T-helper 9 cell (primary cell): ENCODE results near the gene RFNG.
A peak's percentile ranks its signal among the peaks of the same experiment; 100 is the strongest.
"Not testable (repeated sequence)": the region's sequence is repeated elsewhere in the genome, so short reads cannot be mapped to it uniquely, and the experiment has no call there.

ENCODE experiments used
- DNase-seq: peaks from one replicate; pipeline ENCODE4 v3.0.0-alpha.2; 2020

Gene RFNG

DNA sequence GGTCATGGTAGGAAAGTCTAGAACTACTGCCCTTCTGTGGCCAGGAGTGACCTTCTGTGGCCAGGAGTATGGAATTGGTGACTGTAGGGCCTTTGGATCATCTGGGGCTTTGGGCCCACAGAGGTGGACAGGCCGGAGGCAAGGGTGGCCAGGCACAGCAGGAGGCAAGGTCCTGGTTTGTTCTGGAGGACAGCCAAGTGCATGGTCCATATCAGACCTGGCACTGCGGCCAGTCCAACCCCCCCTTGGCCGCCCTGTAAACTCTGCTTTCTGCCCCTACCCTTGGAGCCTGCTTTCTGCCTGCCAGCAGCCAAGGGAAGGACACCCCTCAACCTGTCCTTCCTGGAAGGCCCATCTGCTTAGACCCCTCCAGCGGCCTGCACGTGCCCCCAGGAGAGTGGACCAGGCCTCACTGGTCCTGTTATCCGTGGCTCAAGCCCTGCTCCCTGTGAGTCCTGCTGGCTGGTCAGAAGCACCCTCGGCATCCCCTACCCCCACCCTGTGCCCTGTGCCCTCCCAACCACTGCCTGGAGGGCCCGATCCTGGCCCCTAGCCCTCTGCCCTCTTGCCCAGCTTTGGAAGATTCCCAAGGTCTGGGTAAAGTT lies 11.8 kb downstream of the RFNG start:
- DNase-seq = no peak

DNA sequence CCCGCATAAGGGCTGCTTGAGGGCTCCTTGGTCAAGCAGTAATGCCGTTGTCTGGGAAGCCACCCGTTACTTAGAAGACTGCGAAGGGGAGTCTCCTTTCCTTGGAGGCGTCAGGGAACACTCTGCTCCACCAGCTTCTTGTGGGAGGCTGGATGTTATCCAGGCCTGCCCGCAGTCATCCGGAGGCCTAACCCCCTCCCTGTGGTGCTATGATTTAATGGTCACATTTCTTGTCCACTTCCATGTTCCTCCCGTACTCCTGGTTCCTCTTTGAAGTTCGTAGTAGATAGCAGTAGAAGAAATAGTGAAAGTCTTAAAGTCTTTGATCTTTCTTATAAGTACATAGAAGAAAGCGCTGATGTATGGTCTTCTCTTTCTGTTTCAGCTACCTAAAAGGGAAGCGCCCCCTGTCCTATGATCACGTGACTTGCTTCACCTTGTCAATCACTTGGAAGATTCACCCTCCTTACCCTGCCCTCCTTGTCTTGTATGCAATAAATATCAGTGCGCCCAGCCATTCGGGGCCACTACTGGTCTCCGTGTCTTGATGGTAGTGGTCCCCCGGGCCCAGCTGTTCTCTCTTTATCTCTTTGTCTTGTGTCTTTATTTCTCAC lies 12.7 kb downstream of the RFNG start:
- DNase-seq = not testable (repeated sequence)

GRCh38 chr17:82037889-82038195 lies 13.8 kb downstream of the RFNG start:
- DNase-seq = no peak

DNA sequence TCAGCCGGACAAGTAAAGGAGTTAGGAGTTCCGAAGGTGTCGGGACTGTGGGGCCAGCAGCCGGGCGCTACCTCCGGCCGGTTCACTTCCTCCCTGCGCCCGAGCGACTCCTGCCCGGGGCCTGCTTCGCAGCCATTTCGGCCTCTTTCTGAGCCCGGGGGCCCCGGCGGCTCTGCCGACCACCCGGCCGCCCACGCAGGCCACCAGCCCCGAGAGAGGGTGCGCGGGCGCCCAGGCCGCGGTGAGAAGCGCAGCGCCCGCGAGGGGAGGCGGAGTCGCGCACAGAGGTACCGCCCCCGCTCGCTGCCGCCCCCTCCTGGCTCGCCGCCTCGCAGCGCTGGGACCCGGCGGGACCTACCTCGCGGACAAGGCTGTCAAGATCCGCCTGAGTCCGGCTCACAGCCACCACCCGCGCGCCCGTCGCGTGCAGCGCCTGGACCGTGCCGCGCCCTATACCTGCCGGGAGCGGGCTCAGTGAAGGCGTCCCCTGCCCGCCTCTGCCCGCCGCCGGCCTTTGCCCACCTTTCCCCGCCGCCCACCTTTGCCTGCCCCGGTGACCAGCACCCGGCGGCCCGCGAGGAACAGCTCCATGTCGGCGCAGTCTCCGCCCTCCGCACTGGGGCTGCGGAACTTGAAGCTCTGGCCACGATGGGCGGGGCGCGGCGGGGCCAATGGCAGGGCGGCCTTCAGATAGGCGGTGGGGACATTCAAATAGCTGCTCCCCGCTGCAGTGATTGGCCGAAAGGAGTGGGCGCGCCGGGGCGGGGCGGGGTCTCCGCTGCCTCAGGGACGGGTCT lies 14.3 kb downstream of the RFNG start, which contains the start of gene DCXR:
Gene DCXR (minus strand): TSS at position 606 of the 797 bp plus-strand sequence. CDS start 15 bp downstream, at position 591.
- peak; percentile 91 for DNase-seq

GRCh38 chr17:82036634-82037091 lies 14.9 kb downstream of the RFNG start:
- DNase-seq = no peak

GRCh38 chr17:82035956-82036633 lies 15.5 kb downstream of the RFNG start:
- DNase-seq = no peak

DNA sequence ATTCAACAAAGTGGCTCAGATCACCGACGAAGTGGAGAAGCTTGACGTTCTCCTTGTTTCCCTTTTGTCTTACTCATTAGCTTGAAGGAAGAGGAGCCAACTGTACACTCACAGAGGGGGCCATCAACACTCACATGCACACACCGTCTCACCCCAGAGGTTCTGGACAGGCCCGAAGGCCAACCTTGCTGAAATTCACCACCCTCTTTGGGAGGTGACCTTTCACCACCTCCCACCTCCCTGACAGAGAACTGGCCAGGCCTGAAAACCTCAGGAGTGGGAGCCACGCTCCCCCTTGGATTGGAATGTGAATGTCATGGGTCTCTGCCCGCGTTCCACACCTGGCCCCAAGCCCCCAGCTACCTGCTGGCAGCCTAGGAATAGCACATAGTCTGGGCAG lies 16.1 kb downstream of the RFNG start:
- no peak for DNase-seq

- DNase-seq = no peak
Measured at GRCh38 chr17:82034371-82035011, 17.1 kb downstream of the RFNG start.

DNA sequence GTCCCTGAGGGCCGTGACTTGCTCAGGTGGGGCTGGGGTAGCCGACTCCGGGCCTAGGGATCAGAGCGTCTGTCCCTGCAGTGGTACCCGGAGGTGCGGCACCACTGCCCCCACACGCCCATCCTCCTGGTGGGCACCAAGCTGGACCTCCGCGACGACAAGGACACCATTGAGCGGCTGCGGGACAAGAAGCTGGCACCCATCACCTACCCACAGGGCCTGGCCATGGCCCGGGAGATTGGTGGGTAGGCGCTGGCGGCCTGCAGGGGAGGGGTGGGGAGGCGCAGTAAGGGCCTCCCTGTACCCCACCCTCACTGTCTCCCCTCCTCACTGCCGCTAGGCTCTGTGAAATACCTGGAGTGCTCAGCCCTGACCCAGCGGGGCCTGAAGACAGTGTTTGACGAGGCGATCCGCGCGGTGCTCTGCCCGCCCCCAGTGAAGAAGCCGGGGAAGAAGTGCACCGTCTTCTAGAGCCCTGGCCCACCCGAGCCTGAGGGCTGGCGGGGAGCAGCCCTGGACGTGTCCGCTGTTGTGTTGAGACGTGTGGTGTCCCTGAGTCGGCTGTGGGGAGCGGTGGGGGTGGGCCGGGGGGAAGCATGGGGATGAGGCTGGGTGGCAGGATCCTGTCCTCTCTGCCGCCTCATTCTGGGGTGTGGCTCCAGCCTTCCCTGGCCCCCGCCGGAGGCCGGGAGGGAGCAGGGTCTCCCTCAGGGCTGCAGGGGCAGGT lies 18.1 kb downstream of the RFNG start:
- DNase-seq = no peak

GRCh38 chr17:82031885-82032627 lies 19.6 kb downstream of the RFNG start:
- DNase-seq = no peak

DNA sequence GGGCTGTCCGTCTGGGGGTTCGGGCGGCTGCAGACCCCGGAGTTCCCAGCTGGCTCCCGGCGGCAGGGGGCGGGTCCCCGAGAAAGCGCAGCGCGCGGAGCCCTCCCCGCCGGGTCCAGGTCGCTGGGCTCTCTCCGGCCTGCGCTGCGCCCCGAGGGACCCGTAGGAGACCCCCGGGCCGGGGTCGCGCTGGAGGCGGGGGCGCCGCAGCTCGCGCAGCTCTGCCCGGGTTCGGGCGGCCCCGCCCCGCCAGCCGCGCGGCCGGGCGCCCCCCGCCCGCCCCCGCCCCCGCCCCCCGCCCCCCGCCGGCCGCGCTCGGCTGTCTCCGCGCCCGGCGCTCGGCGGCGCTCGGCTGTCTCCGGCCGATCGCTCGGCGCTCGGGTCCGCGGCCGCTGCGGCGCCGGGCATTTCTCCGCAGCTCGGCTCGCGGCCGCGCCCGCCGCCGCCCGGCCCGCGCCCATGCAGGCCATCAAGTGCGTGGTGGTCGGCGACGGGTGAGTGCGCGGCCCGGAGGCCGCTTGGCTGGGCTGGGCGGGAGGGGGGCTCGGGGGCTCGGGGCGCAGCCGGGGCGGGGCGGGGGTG lies 20.2 kb downstream of the RFNG start, which contains the start of gene RAC3:
Gene RAC3 (plus strand): TSS at position 376 of the 582 bp plus-strand sequence. CDS start 84 bp downstream, at position 460.
- DNase-seq = no peak

- peak; percentile 80 for DNase-seq
Measured at GRCh38 chr17:82030470-82031302, 20.9 kb downstream of the RFNG start.

DNA sequence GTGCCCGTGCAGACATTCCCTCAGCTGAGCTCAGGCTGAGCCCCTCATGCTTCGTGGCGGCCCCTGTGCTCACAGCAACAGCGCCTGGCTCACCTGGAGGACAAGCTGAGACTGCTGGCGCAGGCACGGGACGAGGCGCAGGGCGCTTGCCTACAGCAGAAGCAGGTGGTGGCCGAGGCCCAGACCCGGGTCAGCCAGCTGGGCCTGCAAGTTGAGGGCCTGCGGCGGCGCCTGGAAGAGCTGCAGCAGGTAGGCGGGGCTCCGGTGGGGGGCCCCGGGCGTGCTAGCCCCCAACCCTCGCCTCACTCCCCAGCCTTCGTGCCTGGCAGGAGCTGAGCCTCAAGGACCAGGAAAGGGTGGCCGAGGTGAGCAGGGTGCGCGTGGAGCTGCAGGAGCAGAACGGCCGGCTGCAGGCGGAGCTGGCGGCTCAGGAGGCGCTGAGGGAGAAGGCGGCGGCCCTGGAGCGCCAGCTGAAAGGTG lies 21.6 kb downstream of the RFNG start:
- no peak for DNase-seq

GRCh38 chr17:82029391-82029790 lies 22.2 kb downstream of the RFNG start:
- no peak for DNase-seq

DNA sequence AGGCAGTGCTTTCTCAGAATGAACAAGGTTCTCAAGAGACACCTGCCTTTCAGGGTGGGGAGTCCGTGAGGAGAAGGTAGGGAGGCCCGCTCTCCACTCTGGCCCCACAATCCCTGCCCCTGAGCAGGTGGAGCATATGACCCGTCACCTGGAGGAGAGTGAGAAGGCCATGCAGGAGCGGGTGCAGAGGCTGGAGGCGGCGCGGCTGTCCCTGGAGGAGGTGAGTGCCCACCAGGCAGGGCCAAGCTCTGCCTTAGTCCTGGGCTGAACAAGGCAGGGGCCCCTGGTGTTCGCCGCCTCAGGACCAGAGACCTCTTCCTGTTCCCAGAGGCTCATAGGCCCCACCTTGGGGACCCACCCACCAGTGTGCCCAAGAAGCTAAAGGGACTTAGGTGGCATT lies 22.6 kb downstream of the RFNG start:
- no peak for DNase-seq

DNA sequence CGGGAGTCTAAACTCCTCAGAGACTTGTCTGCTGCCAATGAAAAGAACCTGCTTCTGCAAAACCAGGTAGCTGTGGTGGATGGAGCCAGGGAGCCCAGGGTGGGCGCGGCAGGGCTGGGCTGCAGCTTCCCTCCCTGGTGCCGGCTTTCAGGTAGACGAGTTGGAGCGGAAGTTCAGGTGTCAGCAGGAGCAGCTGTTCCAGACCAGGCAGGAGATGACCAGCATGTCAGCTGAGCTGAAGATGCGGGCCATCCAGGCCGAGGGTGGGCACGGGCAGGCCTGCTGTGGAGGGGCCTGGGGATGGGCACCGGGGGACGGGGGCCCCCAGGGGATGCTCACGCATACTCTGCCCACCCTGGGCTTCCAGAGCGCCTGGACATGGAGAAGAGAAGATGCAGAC lies 23.4 kb downstream of the RFNG start:
- no peak for DNase-seq

- no peak for DNase-seq
Measured at GRCh38 chr17:82025401-82026107, 26.1 kb downstream of the RFNG start.

DNA sequence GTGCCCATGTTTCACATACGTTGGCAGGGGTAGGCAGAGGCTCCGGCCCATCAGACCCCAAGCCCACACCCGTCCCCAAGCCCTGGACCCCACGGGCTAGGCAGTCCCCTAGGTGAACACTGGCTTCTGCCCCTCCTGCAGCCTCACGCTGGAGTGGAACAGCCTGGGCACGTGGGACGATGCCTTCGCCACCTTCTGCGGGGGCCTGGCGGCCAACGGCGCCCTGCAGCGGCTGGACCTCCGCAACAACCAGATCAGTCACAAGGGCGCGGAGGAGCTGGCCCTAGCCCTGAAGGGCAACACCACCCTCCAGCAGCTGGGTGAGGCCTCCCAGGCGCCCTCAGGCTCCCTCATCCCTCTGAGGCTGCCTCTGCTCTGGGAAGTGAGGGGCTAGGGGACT lies 26.8 kb downstream of the RFNG start:
- no peak for DNase-seq
